ENCODE data around the gene GFI1.

The GFI1 gene

GRCh38 chr1:92487078-92487605 is 417 bp upstream of the GFI1 start:
- no peak for DNase-seq

- DNase-seq = peak; percentile 67
Measured at GRCh38 chr1:92485381-92486250, 1.1 kb downstream of the GFI1 start.

GRCh38 chr1:92484472-92485380 is 2.0 kb downstream of the GFI1 start:
- DNase-seq = peak; percentile 12

- DNase-seq = peak; percentile 31
Measured at GRCh38 chr1:92483610-92484471, 2.9 kb downstream of the GFI1 start.

- peak; percentile 25 for DNase-seq
Measured at GRCh38 chr1:92482665-92483609, 3.8 kb downstream of the GFI1 start.

- DNase-seq = no peak
Measured at GRCh38 chr1:92481971-92482664, 4.6 kb downstream of the GFI1 start.

- no peak for DNase-seq
Measured at GRCh38 chr1:92481599-92481925, 5.2 kb downstream of the GFI1 start.

- no peak for DNase-seq
Measured at GRCh38 chr1:92480813-92481598, 5.7 kb downstream of the GFI1 start.

GRCh38 chr1:92480200-92480812 is 6.4 kb downstream of the GFI1 start:
- DNase-seq = no peak

- no peak for DNase-seq
Measured at GRCh38 chr1:92479587-92479986, 7.1 kb downstream of the GFI1 start.

GRCh38 chr1:92478393-92478792 is 8.3 kb downstream of the GFI1 start:
- no peak for DNase-seq

- no peak for DNase-seq
Measured at GRCh38 chr1:92476071-92476631, 10.6 kb downstream of the GFI1 start.

- DNase-seq = no peak
Measured at GRCh38 chr1:92475029-92475428, 11.7 kb downstream of the GFI1 start.

GRCh38 chr1:92473781-92474495 is 12.8 kb downstream of the GFI1 start:
- DNase-seq = no peak

- DNase-seq = no peak
Measured at GRCh38 chr1:92470216-92470615, 16.5 kb downstream of the GFI1 start.

- no peak for DNase-seq
Measured at GRCh38 chr1:92466683-92467352, 19.9 kb downstream of the GFI1 start.

- no peak for DNase-seq
Measured at GRCh38 chr1:92465256-92465647, 21.5 kb downstream of the GFI1 start.

Measured in COR-L47 (cell line).